ENCODE measurements around the gene GRIN1. TPM values are rescaled to one million over a fixed set of nuclear protein-coding genes. Genes with fewer than 3 reads are reported as not detected.

The GRIN1 gene
- total RNA-seq, 1 experiment from 2014 or later = 2.9 TPM

- H3K9ac ChIP-seq (ENCODE audit: extremely low read depth, insufficient read length, low read length) = no peak overlapping the region
- Mint-ChIP-seq H3K27ac (no peak overlapping the region; a peak in 1 of 7 replicates), H3K4me1 (no peaks in the 10 kb centered on the region), H3K27me3 (ENCODE audit: low read depth) (peaks cover 15% of the 10 kb centered on the region), H3K4me3 (no peak overlapping the region), H3K36me3 (ENCODE audit: insufficient read depth in 1 of 3, low read depth in 3 of 3) (peaks cover 0 to 14% (median 5%) of the 10 kb centered on the region in 3 experiments; a peak in 5 of 7 replicates), H3K9me3 (no peaks in the 10 kb centered on the region)
- H2BK12ac ChIP-seq (ENCODE audit: insufficient read length, low read depth, low read length) = no peak overlapping the region
- peaks cover under 1% of the 10 kb centered on the region; the same call in 1 of the 2 replicates for H3K27me3 ChIP-seq (ENCODE audit: insufficient read depth, low read length)
- no peak overlapping the region for H3K23ac ChIP-seq (ENCODE audit: insufficient read length, low read depth, low read length)
- WGBS (ENCODE audit: extremely low coverage, insufficient read length, low lambda C conversion rate) = no CpG with 5 or more reads among the region's 38 CpGs
- H4K8ac ChIP-seq (replicated peaks; ENCODE audit: insufficient read length, low read depth, low read length) = no peak overlapping the region
- no peak overlapping the region for H2BK20ac ChIP-seq (ENCODE audit: low read depth, low read length, poor library complexity, severe bottlenecking)
- H2BK120ac ChIP-seq (ENCODE audit: low read depth, low read length, poor library complexity, severe bottlenecking) = no peak overlapping the region
- H3K23me2 ChIP-seq (ENCODE audit: insufficient read length, low read depth, low read length, poor library complexity, severe bottlenecking) = no peaks in the 10 kb centered on the region
- no peaks in the 10 kb centered on the region for H3K79me2 ChIP-seq (ENCODE audit: insufficient read depth, low read length)
- H2AK5ac ChIP-seq (ENCODE audit: insufficient read length, low read length) = no peak overlapping the region
- H4K91ac ChIP-seq (ENCODE audit: insufficient read length, low read depth, low read length) = no peak overlapping the region
- H4K5ac ChIP-seq (ENCODE audit: insufficient read length, low read depth, low read length) = no peak overlapping the region
- no peak overlapping the region for H3K27ac ChIP-seq (ENCODE audit: insufficient read length, low read depth, low read length)
- no peaks in the 10 kb centered on the region for H3K4me1 ChIP-seq (ENCODE audit: insufficient read depth, low read length)
- no peak overlapping the region for H3T11ph ChIP-seq (ENCODE audit: low read length)
- no peak overlapping the region for H3K4ac ChIP-seq (ENCODE audit: low read depth, low read length)
- no peak overlapping the region for H3K18ac ChIP-seq (ENCODE audit: insufficient read length, low read depth, low read length)
- H4K20me1 ChIP-seq (ENCODE audit: control insufficient read depth, insufficient read depth, insufficient read length) = no peaks in the 10 kb centered on the region
- H2BK15ac ChIP-seq (ENCODE audit: low read depth, low read length) = no peak overlapping the region
- no peak overlapping the region for H2AFZ ChIP-seq (ENCODE audit: low read length)
- H3K9me3 ChIP-seq (ENCODE audit: control insufficient read depth, low read depth, low read length) = no peaks in the 10 kb centered on the region
- DNase-seq = no peak
- H3K14ac ChIP-seq (ENCODE audit: insufficient read depth, low read length) = no peak overlapping the region
- no peaks in the 10 kb centered on the region for H3K79me1 ChIP-seq (ENCODE audit: insufficient read depth, low read depth, low read length, poor library complexity, severe bottlenecking)
- H3K56ac ChIP-seq (ENCODE audit: insufficient read length, low read depth, low read length) = no peak overlapping the region
- no peak overlapping the region for H2BK5ac ChIP-seq (ENCODE audit: insufficient read length, low read length)
- no peak overlapping the region for H3K4me2 ChIP-seq (ENCODE audit: insufficient read depth, insufficient read length, low read length)
- TF ChIP-seq CTCF (conservative IDR thresholded peaks at IDR 0.05) = no peak
These were observed 28.6 kb upstream of the GRIN1 start for GRCh38 chr9:137110147-137110910.

Measured in H9 (cell line).